GM12891 (cell line): ENCODE results near the gene TRAPPC10.

Source experiments
- POLR2A ChIP-seq: IDR thresholded peaks from 2 replicates; pipeline ENCODE4 v1.6.1; 2011; ENCODE audit warnings: low read depth, low read length, control low read depth
- POLR2AphosphoS5 ChIP-seq: IDR thresholded peaks from 2 replicates; pipeline ENCODE4 v1.6.1; 2011; ENCODE audit warnings: low read depth, low read length, control low read depth
- POU2F2 ChIP-seq: IDR thresholded peaks from 2 replicates; pipeline ENCODE4 v1.6.1; 2011; ENCODE audit warnings: low read depth, mild to moderate bottlenecking, control low read depth, low read length, moderate library complexity
- SPI1 ChIP-seq: IDR thresholded peaks from 2 replicates; pipeline ENCODE4 v1.6.1; 2011; ENCODE audit warnings: low read depth, low read length, control low read depth
- TAF1 ChIP-seq: IDR thresholded peaks from 2 replicates; pipeline ENCODE4 v1.6.1; 2011; ENCODE audit warnings: low read depth, low read length, control low read depth

GRCh38 chr21:44059710-44060109, 47.6 kb downstream of the TRAPPC10 start:
- TF ChIP-seq POLR2A (no peak), POLR2AphosphoS5 (no peak), SPI1 (no peak), POU2F2 (no peak), TAF1 (no peak)
